SK-N-SH (cell line): Measurements from ENCODE around the gene OSBPL8. TPM values are rescaled to one million over a fixed set of nuclear protein-coding genes. Genes with fewer than 3 reads are reported as not detected.

Experiments used
- CTCF ChIA-PET: fragments of 300-600, 350-600 bp; formaldehyde crosslinking; extraction: SDS; loops from one replicate; lab custom pipeline; 2021; lab: Yijun Ruan, JAX
- POLR2A ChIA-PET: fragments of 350-600 bp; sonication (Branson Sonifier 250); formaldehyde crosslinking; extraction: SDS; loops from one replicate; lab custom pipeline; 2020; ENCODE audit warnings: antibody characterized with exemption, inconsistent platforms; lab: Yijun Ruan, JAX
- DNase-seq: peaks from one replicate; pipeline ENCODE4 v3.0.0; 2012
- H2AFZ ChIP-seq: fragments of 200-600 bp; sonication (generic); 2 replicates; pipeline ENCODE4 v1.8.1; 2016; ENCODE audit warnings: antibody characterized with exemption, mild to moderate bottlenecking, low read depth
- H3F3A ChIP-seq: fragments of 200-600 bp; sonication (generic); replicated peaks from 2 replicates; pipeline ENCODE3; 2016; ENCODE audit warnings: antibody characterized with exemption, mild to moderate bottlenecking; ENCODE audit not compliant: insufficient read depth
- H3K27ac ChIP-seq, 2 experiments: fragments of 200-500 bp in 1 of 2; fragments of 200-600 bp in 1 of 2; sonication (Bioruptor generic) in 1 of 2; sonication (generic), shearing (Covaris generic) in 1 of 2; 2 replicates each; pipeline versions ENCODE4 v1.5.1 to v1.6.1; 2014 to 2016; ENCODE audit warnings: low read depth in 2 of 2, inconsistent platforms in 1 of 2, low read length in 1 of 2, mild to moderate bottlenecking in 1 of 2, mixed read lengths in 1 of 2
- H3K27me3 ChIP-seq: fragments of 200-600 bp; sonication (generic), shearing (Covaris generic); 2 replicates; pipeline ENCODE4 v1.6.1; 2016; ENCODE audit warnings: mixed run types; ENCODE audit not compliant: insufficient read depth
- H3K36me3 ChIP-seq, 2 experiments: fragments of 200-500 bp in 1 of 2; fragments of 200-600 bp in 1 of 2; sonication (Bioruptor generic) in 1 of 2; sonication (generic) in 1 of 2; replicated peaks in 1 of 2; 2 replicates each; pipeline versions ENCODE3 to v1.5.1; 2014 to 2016; ENCODE audit warnings: low read length in 1 of 2, mild to moderate bottlenecking in 1 of 2; ENCODE audit not compliant: insufficient read depth in 2 of 2, control insufficient read depth in 1 of 2
- H3K4me1 ChIP-seq, 2 experiments: fragments of 200-500 bp in 1 of 2; fragments of 200-600 bp in 1 of 2; sonication (Bioruptor generic) in 1 of 2; sonication (generic), shearing (Covaris generic) in 1 of 2; 2 replicates each; pipeline versions ENCODE4 v1.5.1 to v1.6.1; 2014 to 2016; ENCODE audit warnings: low read depth in 1 of 2, low read length in 1 of 2, mixed run types in 1 of 2; ENCODE audit not compliant: insufficient read depth in 2 of 2, control insufficient read depth in 1 of 2
- H3K4me2 ChIP-seq: fragments of 200-600 bp; sonication (generic), shearing (Covaris generic); 2 replicates; pipeline ENCODE4 v1.6.1; 2017; ENCODE audit warnings: mixed run types
- H3K4me3 ChIP-seq, 2 experiments: fragments of 200-500 bp in 1 of 2; fragments of 200-600 bp in 1 of 2; sonication (Bioruptor generic) in 1 of 2; sonication (generic), shearing (Covaris generic) in 1 of 2; 2 replicates each; pipeline versions ENCODE4 v1.5.1 to v1.8.1; 2014 to 2016; ENCODE audit warnings: low read depth in 2 of 2, inconsistent platforms in 1 of 2, low read length in 1 of 2, mild to moderate bottlenecking in 1 of 2, mixed read lengths in 1 of 2, moderate library complexity in 1 of 2
- H3K79me2 ChIP-seq: fragments of 200-600 bp; sonication (generic); 2 replicates; pipeline ENCODE4 v1.8.1; 2017; ENCODE audit warnings: mild to moderate bottlenecking; ENCODE audit not compliant: insufficient read depth
- H3K9ac ChIP-seq: fragments of 200-600 bp; sonication (generic); 2 replicates; pipeline ENCODE4 v1.6.1; 2017; ENCODE audit warnings: mixed run types
- H3K9me2 ChIP-seq: fragments of 200-600 bp; sonication (generic); 2 replicates; pipeline ENCODE4 v1.6.1; 2017; ENCODE audit warnings: mixed run types
- H3K9me3 ChIP-seq: fragments of 200-600 bp; sonication (generic); 2 replicates; pipeline ENCODE4 v1.6.1; 2017; ENCODE audit warnings: mixed run types, mild to moderate bottlenecking, moderate library complexity
- H4K20me1 ChIP-seq: fragments of 200-600 bp; sonication (generic); 2 replicates; pipeline ENCODE4 v1.6.1; 2017; ENCODE audit warnings: mild to moderate bottlenecking, mixed run types; ENCODE audit not compliant: insufficient read depth
- EZH2phosphoT487 ChIP-seq: fragments of 200-600 bp; sonication (generic); IDR thresholded peaks from 2 replicates; pipeline ENCODE4 v1.6.1; 2017; ENCODE audit warnings: low read depth, mixed run types, mild to moderate bottlenecking, antibody characterized with exemption, moderate library complexity, borderline replicate concordance
- FOSL2 ChIP-seq: IDR thresholded peaks from 2 replicates; pipeline ENCODE4 v1.4.0; 2012; ENCODE audit warnings: low read depth, mild to moderate bottlenecking, moderate library complexity, borderline replicate concordance
- GABPA ChIP-seq: IDR thresholded peaks from 2 replicates; pipeline ENCODE4 v1.4.0; 2012; ENCODE audit warnings: low read depth, mild to moderate bottlenecking
- IRF3 ChIP-seq: fragments of 150-350 bp; IDR thresholded peaks from 2 replicates; pipeline ENCODE4 v1.6.1; 2016; ENCODE audit warnings: mild to moderate bottlenecking, low read depth, low read length
- MAX ChIP-seq: IDR thresholded peaks from 2 replicates; pipeline ENCODE4 v1.4.0; 2012; ENCODE audit warnings: low read depth
- MEF2A ChIP-seq: IDR thresholded peaks from 2 replicates; pipeline ENCODE4 v1.4.0; 2012; ENCODE audit warnings: low read depth, borderline replicate concordance
- NRF1 ChIP-seq: IDR thresholded peaks from 2 replicates; pipeline ENCODE4 v1.6.1; 2012; ENCODE audit warnings: low read depth, mild to moderate bottlenecking, low read length
- PBX3 ChIP-seq: IDR thresholded peaks from 2 replicates; pipeline ENCODE4; 2012
- RCOR1 ChIP-seq: fragments of 150-350 bp; IDR thresholded peaks from 2 replicates; pipeline ENCODE4 v1.6.1; 2017; ENCODE audit warnings: antibody characterized with exemption, low read length
- REST ChIP-seq: IDR thresholded peaks from 2 replicates; pipeline ENCODE4 v1.6.1; 2012; ENCODE audit warnings: mild to moderate bottlenecking, low read depth, low read length, moderate library complexity
- SIN3A ChIP-seq: IDR thresholded peaks from 2 replicates; pipeline ENCODE4 v1.6.1; 2012; ENCODE audit warnings: low read depth, mild to moderate bottlenecking, low read length, moderate library complexity, borderline replicate concordance
- TEAD4 ChIP-seq: IDR thresholded peaks from 2 replicates; pipeline ENCODE4 v1.4.0; 2012; ENCODE audit warnings: mild to moderate bottlenecking, borderline replicate concordance; ENCODE audit not compliant: insufficient read depth
- YY1 ChIP-seq: IDR thresholded peaks from 2 replicates; pipeline ENCODE4 v1.4.0; 2012; ENCODE audit warnings: low read depth, mild to moderate bottlenecking
- WGBS: methylation state at CpG from one replicate; pipeline ENCODE4 v1.1.6; 2017; ENCODE audit warnings: low lambda C conversion rate; 5-methylcytosine and 5-hydroxymethylcytosine counted together
- polyA plus RNA-seq, 3 experiments: library from polyadenylated mRNA; depleted of rRNA; stranded (reverse); fragments of >200 nt; gene quantifications; 2 replicates each; pipeline ENCODE4 v1.2.3, GENCODE V29; 2012
- TF ChIP-seq, protein P1 (sequence below): fragments of 150-350 bp; IDR thresholded peaks from 2 replicates; pipeline ENCODE4 v1.6.1; 2017; ENCODE audit warnings: antibody characterized with exemption, low read length, low read depth, borderline replicate concordance

OSBPL8 gene
- polyA plus RNA-seq, 1 of the 3 experiments (the other 2 are of a cell fraction): 10.6 TPM

GRCh38 chr12:76399040-76399439 is 160.5 kb downstream of the OSBPL8 start:
- peaks cover 23 to 45% of the 10 kb centered on the region in 2 experiments for H3K36me3 ChIP-seq
- no peak for DNase-seq
- no peaks in the 10 kb centered on the region for H4K20me1 ChIP-seq
- no peaks in the 10 kb centered on the region for H3K27me3 ChIP-seq
- ChIA-PET POLR2A (no interaction called here), CTCF (interaction anchor here (1.0 kb wide), 1 partner anchor 51 kb away, joined by 3 read pairs; the partner anchor contains the start of gene BBS10)
- no peaks in the 10 kb centered on the region; a peak in 2 of 4 replicates for H3K4me1 ChIP-seq
- H3K79me2 ChIP-seq: no peaks in the 10 kb centered on the region
- peaks cover 11% of the 10 kb centered on the region for H3F3A ChIP-seq
- H3K27ac ChIP-seq: no peak overlapping the region
- no peaks in the 10 kb centered on the region for H3K9me3 ChIP-seq
- no peak overlapping the region for H3K9ac ChIP-seq
- TF ChIP-seq EZH2phosphoT487: no peak
- TF ChIP-seq YY1: no peak
- TF ChIP-seq RCOR1: no peak
- no peak for TF ChIP-seq TEAD4
- no peaks in the 10 kb centered on the region for H3K9me2 ChIP-seq
- H2AFZ ChIP-seq: no peak overlapping the region
- no peak overlapping the region for H3K4me3 ChIP-seq
- H3K4me2 ChIP-seq: no peak overlapping the region
- WGBS: 94% methylated on average over 2 of the region's 2 CpGs

GRCh38 chr12:76398106-76398505 is 161.5 kb downstream of the OSBPL8 start:
- no peaks in the 10 kb centered on the region for H3K27me3 ChIP-seq
- DNase-seq: no peak
- TF ChIP-seq RCOR1 (no peak), SIN3A (no peak), NRF1 (no peak), GABPA (no peak), MEF2A (no peak), PBX3 (no peak), IRF3 (no peak), FOSL2 (no peak), MAX (no peak), REST (no peak)
- TF ChIP-seq, protein P1, sequence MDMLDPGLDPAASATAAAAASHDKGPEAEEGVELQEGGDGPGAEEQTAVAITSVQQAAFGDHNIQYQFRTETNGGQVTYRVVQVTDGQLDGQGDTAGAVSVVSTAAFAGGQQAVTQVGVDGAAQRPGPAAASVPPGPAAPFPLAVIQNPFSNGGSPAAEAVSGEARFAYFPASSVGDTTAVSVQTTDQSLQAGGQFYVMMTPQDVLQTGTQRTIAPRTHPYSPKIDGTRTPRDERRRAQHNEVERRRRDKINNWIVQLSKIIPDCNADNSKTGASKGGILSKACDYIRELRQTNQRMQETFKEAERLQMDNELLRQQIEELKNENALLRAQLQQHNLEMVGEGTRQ: no peak
- TF ChIP-seq, all 33 proteins: peak for 0
- no peaks in the 10 kb centered on the region for H4K20me1 ChIP-seq
- H3K4me2 ChIP-seq: no peak overlapping the region
- no peak overlapping the region for H3K9ac ChIP-seq
- H3K36me3 ChIP-seq: peaks cover 23 to 48% of the 10 kb centered on the region in 2 experiments
- no peak overlapping the region for H2AFZ ChIP-seq
- ChIA-PET POLR2A (no interaction called here), CTCF (no interaction called here)
- H3K4me1 ChIP-seq: no peaks in the 10 kb centered on the region; a peak in 2 of 4 replicates
- H3K79me2 ChIP-seq: no peaks in the 10 kb centered on the region
- H3F3A ChIP-seq: peaks cover 11% of the 10 kb centered on the region
- no peak overlapping the region for H3K4me3 ChIP-seq
- H3K27ac ChIP-seq: no peak overlapping the region
- no peaks in the 10 kb centered on the region for H3K9me2 ChIP-seq
- no peaks in the 10 kb centered on the region for H3K9me3 ChIP-seq
